ENCODE data around the gene PLK3.

- TF ChIP-seq CTCF (IDR thresholded peaks at IDR 0.05; ENCODE audit: low read depth, low read length) (peak; percentile 20), EZH2phosphoT487 (IDR thresholded peaks at IDR 0.05; ENCODE audit: low read depth) (no peak)
Measured at GRCh38 chr1:44805311-44806024, 5.3 kb downstream of the PLK3 start.
